Measurements from ENCODE around the gene RNGTT. TPM values are rescaled to one million over a fixed set of nuclear protein-coding genes. Genes with fewer than 3 reads are reported as not detected.

RNGTT gene
- total RNA-seq, 3 donors from 2014 or later = 8.4 to 11.6 (median 9.4) TPM

DNA sequence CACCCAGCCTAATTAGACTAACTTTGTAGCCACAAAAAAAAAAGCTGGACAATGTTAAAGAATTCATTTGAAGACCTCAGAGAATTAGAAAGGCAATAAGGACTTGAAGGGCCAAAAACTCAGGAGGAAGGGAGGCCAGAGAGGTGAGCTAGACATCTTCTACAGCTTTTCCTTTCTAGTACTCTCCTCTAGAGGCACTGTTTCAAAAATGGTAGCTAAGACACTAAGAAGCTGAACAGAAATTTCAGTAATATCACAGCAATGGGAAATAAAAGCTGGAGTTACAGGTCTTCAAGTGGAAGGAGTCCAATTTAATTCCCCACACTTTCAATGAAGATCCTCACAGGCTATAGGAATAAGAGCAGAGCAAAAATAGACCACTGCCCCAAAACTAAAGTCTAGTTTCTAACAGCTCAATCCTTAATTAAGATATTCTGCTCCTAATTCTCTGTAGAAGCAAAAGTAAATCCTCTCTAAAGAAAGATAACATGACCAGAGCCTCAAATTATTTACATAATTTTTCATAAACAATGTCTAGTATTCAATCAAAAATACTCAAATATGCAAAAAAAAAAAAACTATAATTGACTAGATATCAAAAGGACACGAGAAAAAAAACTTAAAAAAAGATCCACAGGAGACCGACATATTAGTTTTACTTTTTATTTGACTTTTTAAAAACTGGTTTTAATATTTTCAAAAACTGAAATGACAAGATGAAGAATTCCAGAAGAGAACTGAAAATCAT, 63.7 kb downstream of the RNGTT start:
- ATAC-seq = no peak

DNA sequence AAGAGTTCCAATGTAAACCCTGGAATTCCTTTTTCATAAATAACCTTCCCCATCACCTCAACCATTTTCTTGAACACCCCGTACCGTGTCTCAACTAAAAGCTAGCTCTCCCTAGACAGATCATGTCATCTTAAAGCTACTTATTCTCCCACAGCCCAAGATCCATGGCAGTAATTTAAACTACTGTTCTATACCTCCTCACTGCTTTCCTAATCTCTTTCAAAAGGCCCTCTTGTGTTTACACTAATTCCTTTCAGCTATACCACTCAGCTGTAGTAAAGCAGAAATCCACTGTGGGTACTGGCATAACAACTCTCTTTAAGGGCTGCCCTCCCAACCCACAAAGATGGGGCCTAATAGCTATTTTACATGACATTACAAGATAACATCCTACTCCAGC, 67.5 kb downstream of the RNGTT start:
- no peaks in the 10 kb centered on the region for H3K4me1 ChIP-seq (ENCODE audit: low read depth)
- no peaks in the 10 kb centered on the region for H3K36me3 ChIP-seq (ENCODE audit: low read depth)
- H3K4me3 ChIP-seq = no peak overlapping the region
- H3K9me3 ChIP-seq = no peaks in the 10 kb centered on the region
- intact Hi-C loops (cut with DNase I, micrococcal nuclease) = no loop called here
- TF ChIP-seq, protein P1, sequence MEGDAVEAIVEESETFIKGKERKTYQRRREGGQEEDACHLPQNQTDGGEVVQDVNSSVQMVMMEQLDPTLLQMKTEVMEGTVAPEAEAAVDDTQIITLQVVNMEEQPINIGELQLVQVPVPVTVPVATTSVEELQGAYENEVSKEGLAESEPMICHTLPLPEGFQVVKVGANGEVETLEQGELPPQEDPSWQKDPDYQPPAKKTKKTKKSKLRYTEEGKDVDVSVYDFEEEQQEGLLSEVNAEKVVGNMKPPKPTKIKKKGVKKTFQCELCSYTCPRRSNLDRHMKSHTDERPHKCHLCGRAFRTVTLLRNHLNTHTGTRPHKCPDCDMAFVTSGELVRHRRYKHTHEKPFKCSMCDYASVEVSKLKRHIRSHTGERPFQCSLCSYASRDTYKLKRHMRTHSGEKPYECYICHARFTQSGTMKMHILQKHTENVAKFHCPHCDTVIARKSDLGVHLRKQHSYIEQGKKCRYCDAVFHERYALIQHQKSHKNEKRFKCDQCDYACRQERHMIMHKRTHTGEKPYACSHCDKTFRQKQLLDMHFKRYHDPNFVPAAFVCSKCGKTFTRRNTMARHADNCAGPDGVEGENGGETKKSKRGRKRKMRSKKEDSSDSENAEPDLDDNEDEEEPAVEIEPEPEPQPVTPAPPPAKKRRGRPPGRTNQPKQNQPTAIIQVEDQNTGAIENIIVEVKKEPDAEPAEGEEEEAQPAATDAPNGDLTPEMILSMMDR (IDR thresholded peaks at IDR 0.05) = no peak
- no peak for DNase-seq
- ATAC-seq = no peak

More for the DNA sequence above, 63.7 kb downstream of the RNGTT start:
- no peaks in the 10 kb centered on the region for H3K36me3 ChIP-seq (ENCODE audit: low read depth)
- H3K4me1 ChIP-seq (ENCODE audit: low read depth) = no peaks in the 10 kb centered on the region
- no peak overlapping the region for H3K4me3 ChIP-seq
- H3K9me3 ChIP-seq = no peaks in the 10 kb centered on the region
- TF ChIP-seq, protein P1 (IDR thresholded peaks at IDR 0.05) = no peak
- intact Hi-C loops (cut with DNase I, micrococcal nuclease) = no loop called here
- DNase-seq = no peak

DNA sequence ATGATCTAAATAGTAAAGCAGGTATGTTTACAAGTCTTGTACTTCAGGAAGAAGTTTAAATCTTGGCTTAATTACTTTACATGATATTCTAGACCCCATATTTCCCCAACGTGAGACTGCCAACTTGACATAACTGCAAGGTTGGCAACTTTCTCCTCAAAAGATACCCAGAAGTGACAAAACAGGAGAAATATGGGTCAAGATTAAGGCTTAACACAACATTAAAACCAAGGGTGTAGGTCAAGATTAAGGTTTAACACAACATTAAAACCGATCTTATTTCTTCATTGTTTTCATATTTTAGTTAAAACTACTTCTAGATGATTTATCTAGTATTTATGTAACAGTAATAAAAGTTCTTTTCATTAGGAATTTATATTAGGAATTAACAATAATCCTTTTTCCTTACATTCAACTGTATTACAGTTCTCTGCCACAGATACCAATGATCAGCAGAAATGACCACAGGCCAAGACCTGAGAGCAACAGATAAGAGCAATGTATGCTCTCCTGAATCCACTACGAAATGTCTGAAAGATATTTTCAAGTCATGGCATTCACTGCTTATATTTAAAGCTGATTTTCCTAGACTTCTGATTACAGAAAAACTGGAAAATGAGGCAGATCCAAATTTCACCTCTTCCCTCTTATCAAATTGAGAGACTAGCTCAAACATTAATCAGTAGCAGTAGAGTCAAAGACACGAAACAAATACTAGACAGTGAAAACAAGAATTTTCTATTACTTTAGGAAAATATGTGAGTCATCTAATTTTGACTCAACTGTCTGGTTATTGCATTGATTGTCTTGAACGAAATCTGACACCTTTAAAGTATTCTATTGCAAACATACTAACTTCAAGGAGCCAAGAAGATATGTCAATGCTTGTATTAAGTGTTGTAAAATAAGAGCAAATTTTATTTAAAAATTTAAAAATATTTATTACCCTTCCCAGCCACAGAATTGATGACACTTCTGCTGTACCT, 72.3 kb downstream of the RNGTT start:
- Histone ChIP-seq H3K4me1 (ENCODE audit: low read depth) (no peaks in the 10 kb centered on the region), H3K4me3 (no peak overlapping the region), H3K9me3 (no peaks in the 10 kb centered on the region), H3K36me3 (ENCODE audit: low read depth) (no peaks in the 10 kb centered on the region)
- TF ChIP-seq, protein P1 (IDR thresholded peaks at IDR 0.05) = no peak
- DNase-seq = no peak
- intact Hi-C loops (cut with DNase I, micrococcal nuclease) = no loop called here
- ATAC-seq = no peak

DNA sequence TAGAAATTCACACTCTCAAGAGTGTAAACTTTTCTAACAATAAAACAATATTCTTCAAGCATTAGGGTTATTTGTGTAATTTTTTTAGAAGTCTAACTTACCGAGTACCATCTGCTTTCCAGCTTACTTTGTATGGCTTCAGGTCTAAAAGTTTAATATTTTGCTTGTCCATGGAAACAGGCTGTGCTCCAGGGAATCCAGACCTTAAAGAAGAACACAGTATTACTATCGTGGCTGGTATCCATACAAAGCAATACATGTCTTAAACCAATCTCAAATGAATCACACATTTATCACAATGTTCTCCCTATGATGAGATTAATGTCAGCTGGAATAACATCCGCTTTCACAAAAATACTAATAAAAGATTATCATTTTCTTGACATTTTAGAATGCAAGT, 73.0 kb downstream of the RNGTT start:
- no peaks in the 10 kb centered on the region for H3K9me3 ChIP-seq
- H3K4me1 ChIP-seq (ENCODE audit: low read depth) = no peaks in the 10 kb centered on the region
- ATAC-seq (no peak), DNase-seq (no peak)
- TF ChIP-seq, protein P1 (IDR thresholded peaks at IDR 0.05) = no peak
- no peaks in the 10 kb centered on the region for H3K36me3 ChIP-seq (ENCODE audit: low read depth)
- no peak overlapping the region for H3K4me3 ChIP-seq
- intact Hi-C loops (cut with DNase I, micrococcal nuclease) = no loop called here

DNA sequence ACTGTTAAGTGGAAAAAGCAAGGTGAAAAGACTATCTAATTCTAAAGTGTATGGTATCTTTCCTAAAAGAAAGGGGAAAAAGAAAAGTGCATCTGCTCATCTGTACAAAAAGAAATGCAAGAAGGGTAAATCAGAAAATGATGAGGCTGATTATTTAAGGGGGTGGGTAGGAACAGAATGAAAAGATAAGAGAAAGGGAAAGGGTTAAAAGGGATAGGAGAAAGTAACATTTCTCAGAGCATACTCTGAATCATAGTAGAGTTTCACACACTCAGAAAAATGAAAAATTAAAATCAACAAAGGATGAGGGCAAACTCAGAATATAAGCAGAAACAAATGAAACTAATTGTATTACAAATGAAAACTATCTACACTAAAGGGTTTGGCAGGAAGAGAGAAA, 79.1 kb downstream of the RNGTT start:
- DNase-seq = no peak
- Histone ChIP-seq H3K4me1 (ENCODE audit: low read depth) (no peaks in the 10 kb centered on the region), H3K9me3 (no peaks in the 10 kb centered on the region), H3K4me3 (no peak overlapping the region), H3K36me3 (ENCODE audit: low read depth) (no peaks in the 10 kb centered on the region)
- TF ChIP-seq, protein P1 (IDR thresholded peaks at IDR 0.05) = no peak
- no peak for ATAC-seq
- intact Hi-C loops (cut with DNase I, micrococcal nuclease) = no loop called here
